ENCODE results near the gene GPR180.

GPR180 gene

GRCh38 chr13:94556041-94556440 is 45.6 kb upstream of the GPR180 start:
- H3K4me3 ChIP-seq (replicated peaks; ENCODE audit: insufficient read depth, low read length), result no peak overlapping the region
- TF ChIP-seq POLR2AphosphoS5 (IDR thresholded peaks at IDR 0.05; ENCODE audit: low read depth) (no peak), SPI1 (IDR thresholded peaks at IDR 0.05; ENCODE audit: borderline replicate concordance, low read depth) (no peak)
- H3K27me3 ChIP-seq (ENCODE audit: insufficient read depth, poor library complexity, severe bottlenecking), result no peaks in the 10 kb centered on the region
- no peak overlapping the region for H3K27ac ChIP-seq (replicated peaks)
- no peak for DNase-seq (ENCODE audit: low read depth in 1 of 2, low spot score in 1 of 2)

- H3K4me3 ChIP-seq (replicated peaks; ENCODE audit: insufficient read depth, low read length), result no peak overlapping the region
- no peak overlapping the region for H3K27ac ChIP-seq (replicated peaks)
- DNase-seq (ENCODE audit: low read depth in 1 of 2, low spot score in 1 of 2), result no peak
- TF ChIP-seq CTCF (IDR thresholded peaks at IDR 0.05; ENCODE audit: insufficient read depth, low read length) (no peak), SPI1 (IDR thresholded peaks at IDR 0.05; ENCODE audit: borderline replicate concordance, low read depth) (no peak), POLR2AphosphoS5 (IDR thresholded peaks at IDR 0.05; ENCODE audit: low read depth) (no peak), GABPA (IDR thresholded peaks at IDR 0.05; ENCODE audit: low read depth) (no peak), REST (IDR thresholded peaks at IDR 0.05; ENCODE audit: insufficient replicate concordance, low read depth) (no peak)
- no peaks in the 10 kb centered on the region for H3K27me3 ChIP-seq (ENCODE audit: insufficient read depth, poor library complexity, severe bottlenecking)
These were observed 45.0 kb upstream of the GPR180 start for GRCh38 chr13:94556621-94557020.

GRCh38 chr13:94557684-94558235 is 43.9 kb upstream of the GPR180 start:
- no peak overlapping the region for H3K27ac ChIP-seq (replicated peaks)
- no peak overlapping the region for H3K4me3 ChIP-seq (replicated peaks; ENCODE audit: insufficient read depth, low read length)
- no peak for DNase-seq (ENCODE audit: low read depth in 1 of 2, low spot score in 1 of 2)
- TF ChIP-seq POLR2AphosphoS5 (IDR thresholded peaks at IDR 0.05; ENCODE audit: low read depth) (no peak), GABPA (IDR thresholded peaks at IDR 0.05; ENCODE audit: low read depth) (no peak), SPI1 (IDR thresholded peaks at IDR 0.05; ENCODE audit: borderline replicate concordance, low read depth) (no peak), CTCF (IDR thresholded peaks at IDR 0.05; ENCODE audit: insufficient read depth, low read length) (no peak), REST (IDR thresholded peaks at IDR 0.05; ENCODE audit: insufficient replicate concordance, low read depth) (no peak)
- no peaks in the 10 kb centered on the region for H3K27me3 ChIP-seq (ENCODE audit: insufficient read depth, poor library complexity, severe bottlenecking)

GRCh38 chr13:94558716-94559115 is 42.9 kb upstream of the GPR180 start:
- Histone ChIP-seq H3K4me3 (replicated peaks; ENCODE audit: insufficient read depth, low read length) (no peak overlapping the region), H3K27me3 (ENCODE audit: insufficient read depth, poor library complexity, severe bottlenecking) (no peaks in the 10 kb centered on the region), H3K27ac (replicated peaks) (no peak overlapping the region)
- no peak for TF ChIP-seq GABPA (IDR thresholded peaks at IDR 0.05; ENCODE audit: low read depth)
- TF ChIP-seq REST (IDR thresholded peaks at IDR 0.05; ENCODE audit: insufficient replicate concordance, low read depth), result no peak
- TF ChIP-seq CTCF (IDR thresholded peaks at IDR 0.05; ENCODE audit: insufficient read depth, low read length), result no peak
- TF ChIP-seq POLR2AphosphoS5 (IDR thresholded peaks at IDR 0.05; ENCODE audit: low read depth), result no peak
- TF ChIP-seq SPI1 (IDR thresholded peaks at IDR 0.05; ENCODE audit: borderline replicate concordance, low read depth), result no peak
- no peak for DNase-seq (ENCODE audit: low read depth in 1 of 2, low spot score in 1 of 2)

Measured in HL-60 (cell line).